C4-2B (cell line): Measurements from ENCODE around the gene USB1.

Experiments
- ZFX ChIP-seq: fragments of 450-650 bp; IDR thresholded peaks from 2 replicates; pipeline ENCODE4 v1.6.1; 2017
- TF ChIP-seq, protein P1 (sequence below): fragments of 450-650 bp; conservative IDR thresholded peaks from 2 replicates; pipeline ENCODE4 v1.5.1; 2017; ENCODE audit warnings: mild to moderate bottlenecking

- TF ChIP-seq, protein P1, sequence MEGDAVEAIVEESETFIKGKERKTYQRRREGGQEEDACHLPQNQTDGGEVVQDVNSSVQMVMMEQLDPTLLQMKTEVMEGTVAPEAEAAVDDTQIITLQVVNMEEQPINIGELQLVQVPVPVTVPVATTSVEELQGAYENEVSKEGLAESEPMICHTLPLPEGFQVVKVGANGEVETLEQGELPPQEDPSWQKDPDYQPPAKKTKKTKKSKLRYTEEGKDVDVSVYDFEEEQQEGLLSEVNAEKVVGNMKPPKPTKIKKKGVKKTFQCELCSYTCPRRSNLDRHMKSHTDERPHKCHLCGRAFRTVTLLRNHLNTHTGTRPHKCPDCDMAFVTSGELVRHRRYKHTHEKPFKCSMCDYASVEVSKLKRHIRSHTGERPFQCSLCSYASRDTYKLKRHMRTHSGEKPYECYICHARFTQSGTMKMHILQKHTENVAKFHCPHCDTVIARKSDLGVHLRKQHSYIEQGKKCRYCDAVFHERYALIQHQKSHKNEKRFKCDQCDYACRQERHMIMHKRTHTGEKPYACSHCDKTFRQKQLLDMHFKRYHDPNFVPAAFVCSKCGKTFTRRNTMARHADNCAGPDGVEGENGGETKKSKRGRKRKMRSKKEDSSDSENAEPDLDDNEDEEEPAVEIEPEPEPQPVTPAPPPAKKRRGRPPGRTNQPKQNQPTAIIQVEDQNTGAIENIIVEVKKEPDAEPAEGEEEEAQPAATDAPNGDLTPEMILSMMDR, result no peak
- no peak for TF ChIP-seq ZFX
Measured at GRCh38 chr16:58046054-58046881, 45.1 kb downstream of the USB1 start.
